H1 (cell line): ENCODE data around the gene PDGFD. TPM values are rescaled to one million over a fixed set of nuclear protein-coding genes. Genes with fewer than 3 reads are reported as not detected.

Source experiments
- CTCF ChIA-PET: fragments of 300-600 bp; sonication (Branson Sonifier 250); formaldehyde crosslinking; loops from one replicate; lab custom pipeline; 2021; ENCODE audit not compliant: partially characterized antibody; lab: Charles Lee
- POLR2A ChIA-PET: fragments of 300-600 bp; sonication (Branson Sonifier 250); formaldehyde crosslinking; loops from one replicate; lab custom pipeline; 2021; ENCODE audit warnings: inconsistent platforms; ENCODE audit not compliant: partially characterized antibody; lab: Charles Lee
- DNase-seq, 2 experiments: peaks; one replicate each; pipeline versions ENCODE4 v3.0.0 to v3.0.0-alpha.2; 2010 to 2022; ENCODE audit warnings: low spot score in 2 of 2, low read depth in 1 of 2, mixed read lengths in 1 of 2
- FAIRE-seq: peaks from 2 replicates; lab custom pipeline; 2011; peaks lifted over from hg19 to GRCh38; lab: Jason Lieb, UNC
- H2AFZ ChIP-seq: 2 replicates; pipeline ENCODE4 v1.8.1; 2012; ENCODE audit warnings: low read length, inconsistent platforms
- H2AK5ac ChIP-seq: 2 replicates; pipeline ENCODE4 v1.6.1; 2013; ENCODE audit warnings: low read depth, low read length
- H2BK120ac ChIP-seq: replicated peaks from 2 replicates; pipeline ENCODE3; 2013; ENCODE audit warnings: low read depth, low read length, inconsistent platforms
- H2BK12ac ChIP-seq: 2 replicates; pipeline ENCODE4 v1.6.1; 2013; ENCODE audit warnings: low read depth, low read length
- H2BK15ac ChIP-seq: 2 replicates; pipeline ENCODE4 v1.6.1; 2013; ENCODE audit warnings: low read length
- H2BK20ac ChIP-seq: 2 replicates; pipeline ENCODE4 v1.6.1; 2013; ENCODE audit warnings: low read length
- H2BK5ac ChIP-seq: 2 replicates; pipeline ENCODE4 v1.6.1; 2013; ENCODE audit warnings: low read depth, low read length
- H3K14ac ChIP-seq: 2 replicates; pipeline ENCODE4 v1.6.1; 2013; ENCODE audit warnings: inconsistent platforms; ENCODE audit not compliant: insufficient read length
- H3K18ac ChIP-seq: 2 replicates; pipeline ENCODE4 v1.6.1; 2013; ENCODE audit warnings: low read length; ENCODE audit errors: extremely low read depth
- H3K23ac ChIP-seq: 2 replicates; pipeline ENCODE4 v1.6.1; 2013; ENCODE audit warnings: inconsistent platforms; ENCODE audit not compliant: insufficient read length
- H3K23me2 ChIP-seq: 2 replicates; pipeline ENCODE4 v1.6.1; 2013; ENCODE audit warnings: low read depth, low read length
- H3K27ac ChIP-seq: 2 replicates; pipeline ENCODE4 v1.6.1; 2011; ENCODE audit warnings: low read depth, low read length, inconsistent platforms
- H3K27me3 ChIP-seq, 4 experiments: replicated peaks in 1 of 4; 1 replicate in 1 of 4; 2 replicates in 3 of 4; pipeline versions ENCODE4 v1.6.1 to v1.8.1; 2011 to 2013; ENCODE audit warnings: low read length in 3 of 4, mild to moderate bottlenecking in 3 of 4, inconsistent platforms in 2 of 4, mixed read lengths in 2 of 4, moderate library complexity in 1 of 4; ENCODE audit not compliant: control insufficient read depth in 3 of 4, insufficient read depth in 3 of 4; ENCODE audit errors: extremely low read depth in 1 of 4
- H3K36me3 ChIP-seq, 4 experiments: 2 replicates each; pipeline versions ENCODE4 v1.6.1 to v1.8.1; 2011 to 2013; ENCODE audit warnings: mild to moderate bottlenecking in 4 of 4, low read length in 3 of 4, moderate library complexity in 2 of 4, control low read depth in 1 of 4, inconsistent platforms in 1 of 4; ENCODE audit not compliant: insufficient read depth in 4 of 4, control insufficient read depth in 2 of 4
- H3K4ac ChIP-seq: replicated peaks from 2 replicates; pipeline ENCODE3; 2013; ENCODE audit warnings: low read length, low read depth, mixed read lengths, inconsistent platforms; ENCODE audit not compliant: insufficient read length
- H3K4me1 ChIP-seq, 4 experiments: replicated peaks in 1 of 4; 1 replicate in 1 of 4; 2 replicates in 3 of 4; pipeline versions ENCODE4 v1.6.1 to v1.8.1; 2011 to 2013; ENCODE audit warnings: low read length in 3 of 4, inconsistent platforms in 2 of 4, mixed read lengths in 1 of 4; ENCODE audit not compliant: insufficient read depth in 4 of 4, control insufficient read depth in 3 of 4
- H3K4me2 ChIP-seq, 2 experiments: 2 replicates each; pipeline versions ENCODE4 v1.6.1 to v1.8.1; 2011 to 2013; ENCODE audit warnings: low read depth in 2 of 2, low read length in 2 of 2, control low read depth in 1 of 2, inconsistent platforms in 1 of 2, mild to moderate bottlenecking in 1 of 2; ENCODE audit not compliant: insufficient read depth in 1 of 2
- H3K4me3 ChIP-seq, 4 experiments: fragments of 200-600, 300-600 bp in 1 of 4; sonication (generic), shearing (Covaris generic), sonication (Bioruptor Twin) in 1 of 4; 2 replicates each; pipeline versions ENCODE4 v1.5.1 to v1.8.1; 2011 to 2016; ENCODE audit warnings: low read length in 4 of 4, low read depth in 3 of 4, control low read depth in 2 of 4, inconsistent platforms in 2 of 4, mild to moderate bottlenecking in 2 of 4, mixed read lengths in 1 of 4, moderate library complexity in 1 of 4; ENCODE audit not compliant: insufficient read depth in 2 of 4; ENCODE audit errors: extremely low read depth in 1 of 4
- H3K56ac ChIP-seq: replicated peaks from 2 replicates; pipeline ENCODE3; 2013; ENCODE audit warnings: low read depth, mild to moderate bottlenecking, mixed read lengths, low read length, inconsistent platforms; ENCODE audit not compliant: insufficient read length
- H3K79me1 ChIP-seq: 2 replicates; pipeline ENCODE4 v1.6.1; 2013; ENCODE audit warnings: low read depth, low read length, control low read depth
- H3K79me2 ChIP-seq, 2 experiments: 2 replicates each; pipeline versions ENCODE4 v1.6.1 to v1.8.1; 2012 to 2013; ENCODE audit warnings: low read length in 2 of 2, mild to moderate bottlenecking in 2 of 2, inconsistent platforms in 1 of 2; ENCODE audit not compliant: insufficient read depth in 2 of 2, control insufficient read depth in 1 of 2
- H3K9ac ChIP-seq, 4 experiments: replicated peaks in 1 of 4; 1 replicate in 1 of 4; 2 replicates in 3 of 4; pipeline versions ENCODE4 v1.6.1 to v1.8.1; 2011 to 2013; ENCODE audit warnings: low read depth in 3 of 4, low read length in 3 of 4, control low read depth in 2 of 4, mild to moderate bottlenecking in 2 of 4, moderate library complexity in 2 of 4, inconsistent platforms in 1 of 4; ENCODE audit errors: extremely low read depth in 1 of 4
- H3K9me3 ChIP-seq, 2 experiments: 2 replicates each; pipeline versions ENCODE4 v1.6.1 to v1.8.1; 2012 to 2013; ENCODE audit warnings: mild to moderate bottlenecking in 2 of 2, moderate library complexity in 2 of 2, control low read depth in 1 of 2, inconsistent platforms in 1 of 2, low read depth in 1 of 2, low read length in 1 of 2, mixed read lengths in 1 of 2; ENCODE audit not compliant: insufficient read depth in 2 of 2
- H4K20me1 ChIP-seq, 2 experiments: replicated peaks in 1 of 2; 2 replicates each; pipeline versions ENCODE3 to v1.8.1; 2011 to 2013; ENCODE audit warnings: inconsistent platforms in 2 of 2, low read length in 2 of 2, mild to moderate bottlenecking in 1 of 2; ENCODE audit not compliant: insufficient read depth in 2 of 2, control insufficient read depth in 1 of 2
- H4K5ac ChIP-seq: 2 replicates; pipeline ENCODE4 v1.6.1; 2013; ENCODE audit warnings: low read length, low read depth, mixed read lengths, inconsistent platforms; ENCODE audit not compliant: insufficient read length
- H4K8ac ChIP-seq: 2 replicates; pipeline ENCODE4 v1.8.0; 2013; ENCODE audit warnings: mild to moderate bottlenecking, moderate library complexity, low read length, inconsistent platforms; ENCODE audit not compliant: insufficient read depth; ENCODE audit errors: extremely low read depth
- H4K91ac ChIP-seq: replicated peaks from 2 replicates; pipeline ENCODE3; 2013; ENCODE audit warnings: low read length, mixed read lengths, inconsistent platforms; ENCODE audit not compliant: insufficient read length
- ASH2L ChIP-seq: fragments of 200-600, 300-600 bp; sonication (generic); IDR thresholded peaks from one replicate; pipeline ENCODE4 v1.7.1; 2017; ENCODE audit warnings: low read length
- BACH1 ChIP-seq: IDR thresholded peaks from 2 replicates; pipeline ENCODE4 v1.6.1; 2012; ENCODE audit warnings: low read length, improper control_type of control experiment
- BCL11A ChIP-seq, 2 experiments: IDR thresholded peaks; one replicate each; pipeline ENCODE4 v1.6.1; 2011; ENCODE audit warnings: low read depth in 2 of 2, low read length in 2 of 2, mild to moderate bottlenecking in 2 of 2
- CREB1 ChIP-seq: IDR thresholded peaks from 2 replicates; pipeline ENCODE4 v1.6.1; 2012; ENCODE audit warnings: inconsistent platforms
- EP300 ChIP-seq, 2 experiments: IDR thresholded peaks; 1 replicate in 1 of 2; 2 replicates in 1 of 2; pipeline ENCODE4 v1.6.1; 2011 to 2012; ENCODE audit warnings: low read depth in 2 of 2, low read length in 2 of 2, mild to moderate bottlenecking in 2 of 2, borderline replicate concordance in 1 of 2, inconsistent platforms in 1 of 2, moderate library complexity in 1 of 2
- GABPA ChIP-seq: IDR thresholded peaks from 2 replicates; pipeline ENCODE4 v1.6.1; 2011; ENCODE audit warnings: mild to moderate bottlenecking, low read length, moderate library complexity, borderline replicate concordance; ENCODE audit not compliant: insufficient read depth
- JUND ChIP-seq: IDR thresholded peaks from 2 replicates; pipeline ENCODE4 v1.6.1; 2011; ENCODE audit warnings: mild to moderate bottlenecking, improper control_type of control experiment, low read length
- KDM1A ChIP-seq: fragments of 200-600, 300-600 bp; sonication (generic); IDR thresholded peaks from 2 replicates; pipeline ENCODE4 v1.7.1; 2016; ENCODE audit warnings: mild to moderate bottlenecking, low read length, borderline replicate concordance
- KDM5A ChIP-seq: fragments of 200-600 bp; IDR thresholded peaks from 2 replicates; pipeline ENCODE4 v1.7.1; 2012; ENCODE audit warnings: mild to moderate bottlenecking, low read length, inconsistent platforms, mixed read lengths
- POLR2AphosphoS5 ChIP-seq: IDR thresholded peaks from 2 replicates; pipeline ENCODE4 v1.6.1; 2011; ENCODE audit warnings: low read depth, low read length
- RBBP5 ChIP-seq: IDR thresholded peaks from 2 replicates; pipeline ENCODE4 v1.7.1; 2012; ENCODE audit warnings: low read depth, mild to moderate bottlenecking, inconsistent platforms, low read length, moderate library complexity, borderline replicate concordance
- RNF2 ChIP-seq: fragments of 200-900, 300-1000 bp; sonication (generic); IDR thresholded peaks from 2 replicates; pipeline ENCODE4 v1.7.1; 2016; ENCODE audit warnings: borderline replicate concordance, low read depth, mild to moderate bottlenecking, antibody characterized with exemption, low read length; ENCODE audit not compliant: poor library complexity, severe bottlenecking; ENCODE audit errors: missing control alignments
- SIRT6 ChIP-seq: IDR thresholded peaks from one replicate; pipeline ENCODE4 v1.7.1; 2012; ENCODE audit warnings: low read length, inconsistent platforms
- TBP ChIP-seq: IDR thresholded peaks from 2 replicates; pipeline ENCODE4 v1.6.1; 2011; ENCODE audit warnings: low read depth, low read length, improper control_type of control experiment
- TEAD4 ChIP-seq: IDR thresholded peaks from 2 replicates; pipeline ENCODE4 v1.6.1; 2012; ENCODE audit warnings: low read depth, low read length, inconsistent platforms, mixed read lengths
- ZNF274 ChIP-seq: IDR thresholded peaks from 2 replicates; pipeline ENCODE4 v1.7.0; 2012; ENCODE audit warnings: low read length, borderline replicate concordance; ENCODE audit errors: extremely low read depth
- whole genome bisulfite sequencing, 2 experiments: shearing (Covaris generic) in 1 of 2; methylation state at CpG; one replicate each; pipeline versions ENCODE4 v1.1.6 to v1.1.7; 2013 to 2015; ENCODE audit warnings: low lambda C conversion rate in 2 of 2, mixed read lengths in 2 of 2, inconsistent platforms in 1 of 2, low coverage in 1 of 2, missing lambda C conversion rate in 1 of 2; ENCODE audit not compliant: insufficient replicate concordance in 2 of 2, insufficient coverage in 1 of 2, insufficient read length in 1 of 2; ENCODE audit errors: extremely low coverage in 1 of 2, missing lambda C conversion rate in 1 of 2; 5-methylcytosine and 5-hydroxymethylcytosine counted together
- polyA plus RNA-seq, 7 experiments: library from polyadenylated mRNA; depleted of rRNA in 3 of 7; stranded (reverse) in 5 of 7; unstranded in 2 of 7; fragments of >200 nt in 5 of 7; fragments of 200-250 nt in 2 of 7; gene quantifications; 1 replicate in 5 of 7; 2 replicates in 1 of 7; 4 replicates in 1 of 7; pipeline versions ENCODE4 v1.2.1 to v1.2.3, GENCODE V29; 2011 to 2013; ENCODE audit warnings: missing spikeins in 2 of 7, mixed read lengths in 2 of 7
- total RNA-seq: library from RNA; stranded (reverse); fragmentation: NEBNext Ultra II Directional; extraction: Animal tissue kit (Norgen Biotek cat#: 25700); gene quantifications from 2 replicates; pipeline ENCODE4 v1.2.1, GENCODE V29; 2021

PDGFD gene
- total and polyA plus RNA-seq, 2 of the 8 experiments (the other 6 are each of a cell fraction or from before 2014, with no cell fraction given) = 1.1 to 3.9 TPM

DNA sequence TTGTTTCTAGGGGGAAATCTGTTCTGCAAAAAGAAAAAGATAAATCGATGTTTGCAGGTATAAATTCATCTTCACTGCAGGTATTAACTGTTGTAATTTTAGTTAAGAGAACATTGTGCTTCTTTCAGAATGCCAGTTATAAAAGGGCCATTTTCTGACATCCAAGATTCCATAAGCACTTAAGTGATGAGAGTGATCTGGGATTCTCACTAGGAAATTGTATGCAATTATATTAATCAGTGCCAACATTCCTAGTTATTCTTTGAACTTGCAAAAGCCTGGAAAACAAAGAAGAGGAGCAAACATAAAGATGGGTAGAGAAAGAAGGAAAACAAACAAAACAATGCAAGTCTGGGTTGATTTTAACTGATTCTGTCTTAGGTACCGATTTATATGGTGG, 122.2 kb downstream of the PDGFD start:
- Histone ChIP-seq H2AFZ (no peak overlapping the region; the same call in 1 of the 2 replicates), H4K8ac (no peak overlapping the region), H3K79me2 (no peaks in the 10 kb centered on the region), H4K5ac (no peak overlapping the region), H2BK5ac (no peak overlapping the region), H3K56ac (no peak overlapping the region), H3K9ac (no peak overlapping the region), H3K23me2 (no peaks in the 10 kb centered on the region), H2BK12ac (no peak overlapping the region), H3K23ac (no peak overlapping the region), H2BK20ac (no peak overlapping the region), H3K27ac (no peak overlapping the region), H2AK5ac (no peak overlapping the region), H3K4ac (no peak overlapping the region), H3K27me3 (no peaks in the 10 kb centered on the region), H3K79me1 (no peaks in the 10 kb centered on the region), H3K4me3 (no peak overlapping the region), H4K91ac (no peak overlapping the region), H3K18ac (no peak overlapping the region), H2BK120ac (no peak overlapping the region), H3K14ac (no peak overlapping the region), H3K36me3 (no peaks in the 10 kb centered on the region), H3K4me1 (no peaks in the 10 kb centered on the region), H4K20me1 (no peaks in the 10 kb centered on the region), H3K9me3 (no peaks in the 10 kb centered on the region; a peak in 1 of 4 replicates), H2BK15ac (no peak overlapping the region), H3K4me2 (no peak overlapping the region)
- ChIA-PET POLR2A (no interaction called here), CTCF (no interaction called here)
- no peak for FAIRE-seq
- DNase-seq = no peak
- 88% methylated on average over 2 of the region's 2 CpGs; no CpG with 5 or more reads in 1 of the 2 experiments for WGBS, 2 experiments
- TF ChIP-seq RNF2 (no peak), BACH1 (no peak), BCL11A (IDR thresholded peaks at IDR 0.05; ENCODE audit: low read depth in 2 of 2, low read length in 2 of 2) (no peak), RBBP5 (no peak), POLR2AphosphoS5 (no peak), CREB1 (no peak), KDM1A (no peak), SIRT6 (no peak), ZNF274 (no peak), EP300 (IDR thresholded peaks at IDR 0.05; ENCODE audit: borderline replicate concordance in 1 of 2, low read depth in 2 of 2, low read length in 2 of 2) (no peak), ASH2L (no peak), KDM5A (no peak), TBP (no peak), TEAD4 (no peak), JUND (no peak), GABPA (no peak)
